ENCODE measurements around the gene CLEC4M. TPM values are rescaled to one million over a fixed set of nuclear protein-coding genes. Genes with fewer than 3 reads are reported as not detected.

CLEC4M gene
- total and polyA plus RNA-seq, 2 of the 8 experiments (the other 6 are each of a cell fraction or from before 2014, with no cell fraction given): not detected

- H3K27me3 ChIP-seq (replicated peaks in 1 of 4; ENCODE audit: control insufficient read depth in 3 of 4, extremely low read depth in 1 of 4, insufficient read depth in 3 of 4, low read length in 3 of 4): no peaks in the 10 kb centered on the region; a peak in 2 of 7 replicates
- no peak overlapping the region for H2AK5ac ChIP-seq (ENCODE audit: low read depth, low read length)
- no peaks in the 10 kb centered on the region for H4K20me1 ChIP-seq (replicated peaks in 1 of 2; ENCODE audit: control insufficient read depth in 1 of 2, insufficient read depth in 2 of 2, low read length in 2 of 2)
- no peaks in the 10 kb centered on the region; a peak in 1 of 8 replicates for H3K36me3 ChIP-seq (ENCODE audit: control insufficient read depth in 2 of 4, insufficient read depth in 4 of 4, low read length in 3 of 4)
- no peak overlapping the region for H3K9ac ChIP-seq (replicated peaks in 1 of 4; ENCODE audit: extremely low read depth in 1 of 4, low read depth in 3 of 4, low read length in 3 of 4)
- H4K91ac ChIP-seq (replicated peaks; ENCODE audit: insufficient read length, low read length): no peak overlapping the region
- H2BK5ac ChIP-seq (ENCODE audit: low read depth, low read length): no peak overlapping the region
- H3K23ac ChIP-seq (ENCODE audit: insufficient read length): no peak overlapping the region
- no peak overlapping the region for H3K18ac ChIP-seq (ENCODE audit: extremely low read depth, low read length)
- WGBS, 2 experiments (ENCODE audit: extremely low coverage in 1 of 2, insufficient coverage in 1 of 2, insufficient read length in 1 of 2, insufficient replicate concordance in 2 of 2, low coverage in 1 of 2, low lambda C conversion rate in 2 of 2, missing lambda C conversion rate in 1 of 2): 90% methylated on average over 1 of the region's 1 CpG; no CpG with 5 or more reads in 1 of the 2 experiments
- no peak overlapping the region for H2AFZ ChIP-seq (ENCODE audit: low read length)
- ChIA-PET POLR2A (ENCODE audit: partially characterized antibody) (interaction anchor here (0.9 kb wide), 1 partner anchor 10 kb away, joined by 3 read pairs; no protein-coding TSS in a partner anchor), CTCF (ENCODE audit: partially characterized antibody) (interaction anchor here (0.6 to 1.6 kb wide), 7 partner anchors 13 to 177 kb away, joined by 3 to 5 read pairs (median 4); partner anchors contain the start of gene TRAPPC5)
- H3K4me3 ChIP-seq (ENCODE audit: extremely low read depth in 1 of 4, insufficient read depth in 2 of 4, low read depth in 3 of 4, low read length in 4 of 4): no peak overlapping the region
- no peak overlapping the region for H3K56ac ChIP-seq (replicated peaks; ENCODE audit: insufficient read length, low read depth, low read length)
- H4K8ac ChIP-seq (ENCODE audit: extremely low read depth, insufficient read depth, low read length): no peak overlapping the region
- no peak overlapping the region for H2BK120ac ChIP-seq (replicated peaks; ENCODE audit: low read depth, low read length)
- no peaks in the 10 kb centered on the region for H3K4me1 ChIP-seq (replicated peaks in 1 of 4; ENCODE audit: control insufficient read depth in 3 of 4, insufficient read depth in 4 of 4, low read length in 3 of 4)
- FAIRE-seq: no peak
- H3K79me1 ChIP-seq (ENCODE audit: low read depth, low read length): no peaks in the 10 kb centered on the region
- no peak overlapping the region for H2BK15ac ChIP-seq (ENCODE audit: low read length)
- H3K79me2 ChIP-seq (ENCODE audit: control insufficient read depth in 1 of 2, insufficient read depth in 2 of 2, low read length in 2 of 2): no peaks in the 10 kb centered on the region
- H3K4ac ChIP-seq (replicated peaks; ENCODE audit: insufficient read length, low read depth, low read length): no peak overlapping the region
- H3K14ac ChIP-seq (ENCODE audit: insufficient read length): no peak overlapping the region
- no peak overlapping the region for H3K4me2 ChIP-seq (ENCODE audit: insufficient read depth in 1 of 2, low read depth in 2 of 2, low read length in 2 of 2)
- no peak overlapping the region for H3K27ac ChIP-seq (ENCODE audit: low read depth, low read length)
- TF ChIP-seq SRF (IDR thresholded peaks at IDR 0.05; ENCODE audit: low read depth, low read length) (no peak), ZNF274 (IDR thresholded peaks at IDR 0.05; ENCODE audit: borderline replicate concordance, extremely low read depth, low read length) (no peak), SIN3A (conservative IDR thresholded peaks at IDR 0.05 in 1 of 2, IDR thresholded peaks at IDR 0.05 in 1 of 2; ENCODE audit: low read depth in 1 of 2, low read length in 2 of 2) (no peak), ASH2L (IDR thresholded peaks at IDR 0.05; ENCODE audit: low read length) (no peak), BCL11A (IDR thresholded peaks at IDR 0.05; ENCODE audit: low read depth in 2 of 2, low read length in 2 of 2) (no peak), SIX5 (IDR thresholded peaks at IDR 0.05; ENCODE audit: low read depth, low read length) (no peak), JUND (IDR thresholded peaks at IDR 0.05; ENCODE audit: low read length) (no peak), ATF2 (IDR thresholded peaks at IDR 0.05; ENCODE audit: low read length) (no peak), E2F6 (IDR thresholded peaks at IDR 0.05) (no peak)
- H2BK20ac ChIP-seq (ENCODE audit: low read length): no peak overlapping the region
- H4K5ac ChIP-seq (ENCODE audit: insufficient read length, low read depth, low read length): no peak overlapping the region
- no peak overlapping the region for H2BK12ac ChIP-seq (ENCODE audit: low read depth, low read length)
- no peak for DNase-seq (ENCODE audit: low read depth in 1 of 2, low spot score in 2 of 2)
- H3K23me2 ChIP-seq (ENCODE audit: low read depth, low read length): no peaks in the 10 kb centered on the region
- H3K9me3 ChIP-seq (ENCODE audit: insufficient read depth in 2 of 2, low read depth in 1 of 2, low read length in 1 of 2): peaks cover 3 to 6% of the 10 kb centered on the region in 2 experiments; a peak in 1 of 4 replicates
These were observed 54.8 kb downstream of the CLEC4M start for GRCh38 chr19:7817801-7818200.

All from H1 (cell line).